ENCODE measurements around the gene ALMS1. TPM values are rescaled to one million over a fixed set of nuclear protein-coding genes. Genes with fewer than 3 reads are reported as not detected.

ALMS1 gene
- total and polyA plus RNA-seq, 9 of the 15 experiments (the other 6 are each of a cell fraction or from before 2014, with no cell fraction given), result 1.4 to 26.3 (median 13.6) TPM

DNA sequence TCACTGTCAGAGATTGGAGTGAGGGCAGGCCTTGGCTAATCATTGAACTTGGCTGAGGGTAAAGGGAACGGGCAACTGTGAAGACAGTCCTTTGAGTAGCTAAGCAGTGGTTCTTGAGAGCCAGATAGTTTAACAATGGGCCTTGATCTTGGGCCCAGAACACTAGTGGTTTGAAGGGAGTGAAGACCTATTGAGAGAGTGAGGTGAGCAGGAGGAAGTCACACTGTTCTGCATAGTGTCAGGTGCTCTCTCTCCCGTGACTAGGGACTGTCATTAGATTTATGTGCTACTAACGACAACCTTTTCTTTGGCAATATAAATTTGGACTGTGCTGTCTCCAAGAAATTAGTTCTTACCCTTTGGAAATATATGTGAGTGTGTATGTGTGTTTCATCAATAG, 44.6 kb upstream of the ALMS1 start:
- Histone ChIP-seq H3K4me1 (replicated peaks in 1 of 2; ENCODE audit: control insufficient read depth in 2 of 2, insufficient read depth in 2 of 2, low read length in 2 of 2) (no peaks in the 10 kb centered on the region), H3K79me2 (ENCODE audit: control insufficient read depth, insufficient read depth, low read length) (no peaks in the 10 kb centered on the region), H3K9me1 (ENCODE audit: control insufficient read depth, insufficient read depth, low read length) (no peaks in the 10 kb centered on the region), H3K36me3 (ENCODE audit: control insufficient read depth, insufficient read depth, low read length) (no peaks in the 10 kb centered on the region), H4K20me1 (replicated peaks; ENCODE audit: control insufficient read depth, insufficient read depth, low read length) (no peaks in the 10 kb centered on the region), H3K27me3 (ENCODE audit: control insufficient read depth in 2 of 2, insufficient read depth in 2 of 2, low read length in 2 of 2) (peaks cover 5 to 7% of the 10 kb centered on the region in 2 experiments; a peak in 1 of 5 replicates), H3K27ac (ENCODE audit: extremely low read depth, low read depth, low read length) (no peak overlapping the region), H3K9ac (ENCODE audit: insufficient read depth in 1 of 2, low read depth in 2 of 2, low read length in 2 of 2) (no peak overlapping the region), H2AFZ (ENCODE audit: low read depth, low read length) (no peak overlapping the region), H3K4me2 (ENCODE audit: insufficient read depth, low read length) (no peak overlapping the region), H3K4me3 (no peak overlapping the region), H3K9me3 (replicated peaks; ENCODE audit: control insufficient read depth, insufficient read depth, low read depth, low read length) (no peaks in the 10 kb centered on the region)
- BruUV-seq (replicated peaks), result no TSS peak
- 0% methylated on average over 3 of the region's 3 CpGs for WGBS (ENCODE audit: insufficient coverage, low coverage, missing lambda C conversion rate)
- FAIRE-seq (no peak), ATAC-seq (no peak), DNase-seq (ENCODE audit: extremely low read depth in 1 of 4, low spot score in 3 of 4) (no peak)
- in situ Hi-C loops (cut with MboI), result no loop called here
- intact Hi-C loops (cut with micrococcal nuclease), result no loop called here
- ChIA-PET POLR2A (interaction anchor here (0.9 kb wide), 1 partner anchor 8 kb away, joined by 3 read pairs; no protein-coding TSS in a partner anchor), CTCF (ENCODE audit: low intra/inter-chr PET ratio) (no interaction called here)
- TF ChIP-seq, protein P1, sequence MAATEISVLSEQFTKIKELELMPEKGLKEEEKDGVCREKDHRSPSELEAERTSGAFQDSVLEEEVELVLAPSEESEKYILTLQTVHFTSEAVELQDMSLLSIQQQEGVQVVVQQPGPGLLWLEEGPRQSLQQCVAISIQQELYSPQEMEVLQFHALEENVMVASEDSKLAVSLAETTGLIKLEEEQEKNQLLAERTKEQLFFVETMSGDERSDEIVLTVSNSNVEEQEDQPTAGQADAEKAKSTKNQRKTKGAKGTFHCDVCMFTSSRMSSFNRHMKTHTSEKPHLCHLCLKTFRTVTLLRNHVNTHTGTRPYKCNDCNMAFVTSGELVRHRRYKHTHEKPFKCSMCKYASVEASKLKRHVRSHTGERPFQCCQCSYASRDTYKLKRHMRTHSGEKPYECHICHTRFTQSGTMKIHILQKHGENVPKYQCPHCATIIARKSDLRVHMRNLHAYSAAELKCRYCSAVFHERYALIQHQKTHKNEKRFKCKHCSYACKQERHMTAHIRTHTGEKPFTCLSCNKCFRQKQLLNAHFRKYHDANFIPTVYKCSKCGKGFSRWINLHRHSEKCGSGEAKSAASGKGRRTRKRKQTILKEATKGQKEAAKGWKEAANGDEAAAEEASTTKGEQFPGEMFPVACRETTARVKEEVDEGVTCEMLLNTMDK (IDR thresholded peaks at IDR 0.05; ENCODE audit: borderline replicate concordance, insufficient read depth, low read depth, low read length, poor library complexity, severe bottlenecking), result no peak
- TF ChIP-seq NCOA1 (IDR thresholded peaks at IDR 0.05; ENCODE audit: low read depth) (no peak), MYNN (IDR thresholded peaks at IDR 0.05) (no peak), MYNN (CRISPR knock-in tag; IDR thresholded peaks at IDR 0.05) (no peak), RBM34 (IDR thresholded peaks at IDR 0.05; ENCODE audit: borderline replicate concordance, insufficient read depth, low read length) (no peak), SRSF9 (IDR thresholded peaks at IDR 0.05; ENCODE audit: borderline replicate concordance, low read depth, low read length) (no peak)

Data from K562 (cell line).